A549 (cell line): ENCODE results near the gene STAMBPL1. TPM values are rescaled to one million over a fixed set of nuclear protein-coding genes. Genes with fewer than 3 reads are reported as not detected.
"Not testable (repeated sequence)": the region's sequence is repeated elsewhere in the genome, so short reads cannot be mapped to it uniquely, and the experiment has no call there.

Experiments
- ATAC-seq, 2 experiments: fragments of 200-7000 bp in 1 of 2; fragments of >200 bp in 1 of 2; cut with Nextera tagmentation in 1 of 2; cut with Tn5 transposase in 1 of 2; 3 replicates each; pipeline versions ENCODE4 v1.8.0 to v1.9.1; 2018 to 2020; ENCODE audit warnings: mild to moderate bottlenecking in 1 of 2, moderate library complexity in 1 of 2
- CTCF ChIA-PET: fragments of 300-600 bp; sonication (Branson Sonifier 250); formaldehyde crosslinking; extraction: SDS; loops from one replicate; lab custom pipeline; 2021; ENCODE audit warnings: antibody characterized with exemption, inconsistent platforms; lab: Yijun Ruan, JAX
- POLR2A ChIA-PET: fragments of 350-600 bp; formaldehyde crosslinking; extraction: SDS; loops from one replicate; lab custom pipeline; 2021; ENCODE audit warnings: antibody characterized with exemption, inconsistent platforms; lab: Yijun Ruan, JAX
- DNase-seq, 2 experiments: peaks; one replicate each; pipeline versions ENCODE4 v3.0.0 to v3.0.0-alpha.2; 2011 to 2016; ENCODE audit warnings: low read depth in 1 of 2, low spot score in 1 of 2
- FAIRE-seq: peaks from 2 replicates; lab custom pipeline; 2011; peaks lifted over from hg19 to GRCh38; lab: Jason Lieb, UNC
- H3K27ac ChIP-seq, 2 experiments: fragments of >200 bp; sonication (Bioruptor Twin); formaldehyde crosslinking; 3 replicates each; pipeline ENCODE4 v1.5.1; 2016 to 2017
- H3K4me1 ChIP-seq: fragments of >200 bp; sonication (Bioruptor Twin); formaldehyde crosslinking; 3 replicates; pipeline ENCODE4 v1.6.1; 2016
- H3K4me2 ChIP-seq: fragments of >200 bp; sonication (Bioruptor Twin); formaldehyde crosslinking; 3 replicates; pipeline ENCODE4 v1.6.1; 2016
- H3K4me3 ChIP-seq: fragments of >200 bp; sonication (Bioruptor Twin); formaldehyde crosslinking; 3 replicates; pipeline ENCODE4 v1.5.1; 2016
- H3K9me3 ChIP-seq: fragments of >200 bp; sonication (Bioruptor Twin); formaldehyde crosslinking; 3 replicates; pipeline ENCODE4 v1.6.1; 2016
- CBX2 ChIP-seq: fragments of 200-600 bp; sonication (generic); IDR thresholded peaks from 2 replicates; pipeline ENCODE4 v1.6.1; 2016; ENCODE audit warnings: low read depth, mild to moderate bottlenecking, borderline replicate concordance
- CTCF ChIP-seq: fragments of >200 bp; sonication (Bioruptor Twin); formaldehyde crosslinking; IDR thresholded peaks from 3 replicates; pipeline ENCODE4 v1.5.1; 2016
- EHMT2 ChIP-seq: fragments of 200-600 bp; sonication (generic); IDR thresholded peaks from 2 replicates; pipeline ENCODE4 v1.6.1; 2016; ENCODE audit warnings: antibody characterized with exemption, low read depth, mild to moderate bottlenecking, moderate library complexity
- ESRRA ChIP-seq: fragments of 150-350 bp; IDR thresholded peaks from 2 replicates; pipeline ENCODE4 v1.6.1; 2014; ENCODE audit warnings: mild to moderate bottlenecking, low read length, borderline replicate concordance
- FOXS1 ChIP-seq: fragments of 250-450 bp; sonication (Bioruptor Pico); IDR thresholded peaks from 2 replicates; pipeline ENCODE4 v1.5.0; 2020; ENCODE audit warnings: mild to moderate bottlenecking, moderate library complexity
- HOXB13 ChIP-seq: fragments of 250-450 bp; sonication (Bioruptor Pico); IDR thresholded peaks from 2 replicates; pipeline ENCODE4 v1.5.0; 2020; ENCODE audit warnings: low read depth, mild to moderate bottlenecking, moderate library complexity
- HOXB5 ChIP-seq: fragments of 250-450 bp; sonication (Bioruptor Pico); IDR thresholded peaks from 2 replicates; pipeline ENCODE4 v1.5.0; 2020; ENCODE audit warnings: mild to moderate bottlenecking, moderate library complexity
- JUN ChIP-seq, 2 experiments: fragments of >200 bp; sonication (Bioruptor Twin); formaldehyde crosslinking; IDR thresholded peaks; 2 replicates in 1 of 2; 3 replicates in 1 of 2; pipeline ENCODE4 v1.6.1; 2016 to 2017
- KDM5A ChIP-seq: fragments of 200-600 bp; sonication (generic); IDR thresholded peaks from 2 replicates; pipeline ENCODE4 v1.6.1; 2016; ENCODE audit warnings: antibody characterized with exemption, mild to moderate bottlenecking
- MYC ChIP-seq: IDR thresholded peaks from 2 replicates; pipeline ENCODE4 v1.6.1; 2012; ENCODE audit warnings: mild to moderate bottlenecking, inconsistent platforms, low read length, improper control_type of control experiment, borderline replicate concordance
- PHF8 ChIP-seq: fragments of 200-600 bp; sonication (generic); IDR thresholded peaks from 2 replicates; pipeline ENCODE4 v1.6.1; 2016; ENCODE audit warnings: low read depth, mild to moderate bottlenecking, antibody characterized with exemption, moderate library complexity, borderline replicate concordance
- RAD21 ChIP-seq, 2 experiments: fragments of >200 bp in 1 of 2; sonication (Bioruptor Twin) in 1 of 2; formaldehyde crosslinking in 1 of 2; IDR thresholded peaks in 1 of 2; conservative IDR thresholded peaks in 1 of 2; 2 replicates in 1 of 2; 3 replicates in 1 of 2; pipeline ENCODE4 v1.6.1; 2012 to 2018; ENCODE audit warnings: inconsistent platforms in 1 of 2
- REST ChIP-seq: fragments of 200-600 bp; sonication (generic); IDR thresholded peaks from 2 replicates; pipeline ENCODE4 v1.6.1; 2016; ENCODE audit warnings: antibody characterized with exemption, mild to moderate bottlenecking, moderate library complexity
- SMC3 ChIP-seq: fragments of >200 bp; sonication (Bioruptor Twin); formaldehyde crosslinking; IDR thresholded peaks from 3 replicates; pipeline ENCODE4 v1.6.1; 2018; ENCODE audit warnings: inconsistent platforms
- ZFP36 ChIP-seq: fragments of 450-650 bp; IDR thresholded peaks from 2 replicates; pipeline ENCODE4 v1.6.1; 2014; ENCODE audit warnings: borderline replicate concordance; ENCODE audit not compliant: partially characterized antibody
- WGBS: methylation state at CpG from one replicate; pipeline ENCODE4 v1.1.6; 2017; ENCODE audit errors: missing lambda C conversion rate; 5-methylcytosine and 5-hydroxymethylcytosine counted together
- polyA plus RNA-seq, 4 experiments: library from polyadenylated mRNA; depleted of rRNA in 3 of 4; stranded (reverse); fragments of >200 nt; fragmentation: RNase III in 1 of 4; extraction: RNeasy Plus Mini Kit Qiagen cat#74134 plus additional on column Dnase treatment in 1 of 4; gene quantifications; 2 replicates in 3 of 4; 3 replicates in 1 of 4; pipeline ENCODE4 v1.2.3, GENCODE V29; 2011 to 2017
- TF ChIP-seq, protein P1 (sequence below): fragments of >200 bp; sonication (Bioruptor Twin); formaldehyde crosslinking; IDR thresholded peaks from 3 replicates; pipeline ENCODE4 v1.6.1; 2016
- TF ChIP-seq, protein P2 (sequence below): IDR thresholded peaks from 2 replicates; pipeline ENCODE4 v1.6.1; 2012

The STAMBPL1 gene
- polyA plus RNA-seq, 2 of the 4 experiments (the other 2 are of a cell fraction): 29.0 to 32.1 TPM

DNA sequence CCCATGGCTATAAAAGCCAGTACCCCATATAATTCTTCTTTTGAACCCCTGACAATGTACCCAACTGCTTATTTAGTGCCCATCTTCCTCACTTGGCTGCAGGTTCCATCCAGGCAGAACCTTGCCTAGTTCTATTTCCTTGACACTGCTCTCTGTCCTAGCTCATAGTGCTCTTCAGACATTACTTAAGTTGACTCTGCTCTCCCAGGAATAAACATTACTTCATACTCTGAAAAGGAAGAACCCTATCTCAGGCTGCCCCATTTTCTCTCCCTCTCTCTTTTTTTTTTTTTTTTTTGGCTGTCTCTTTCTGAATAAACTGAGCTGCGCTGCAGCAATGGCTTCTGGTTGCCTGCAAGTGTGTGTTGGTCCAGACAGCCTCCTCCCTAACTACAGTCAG, 51.5 kb downstream of the STAMBPL1 start (continued):
- TF ChIP-seq PHF8 (no peak), EHMT2 (no peak), ZFP36 (no peak), FOXS1 (CRISPR knock-in tag) (no peak), HOXB13 (CRISPR knock-in tag) (no peak)
- TF ChIP-seq, protein P1, sequence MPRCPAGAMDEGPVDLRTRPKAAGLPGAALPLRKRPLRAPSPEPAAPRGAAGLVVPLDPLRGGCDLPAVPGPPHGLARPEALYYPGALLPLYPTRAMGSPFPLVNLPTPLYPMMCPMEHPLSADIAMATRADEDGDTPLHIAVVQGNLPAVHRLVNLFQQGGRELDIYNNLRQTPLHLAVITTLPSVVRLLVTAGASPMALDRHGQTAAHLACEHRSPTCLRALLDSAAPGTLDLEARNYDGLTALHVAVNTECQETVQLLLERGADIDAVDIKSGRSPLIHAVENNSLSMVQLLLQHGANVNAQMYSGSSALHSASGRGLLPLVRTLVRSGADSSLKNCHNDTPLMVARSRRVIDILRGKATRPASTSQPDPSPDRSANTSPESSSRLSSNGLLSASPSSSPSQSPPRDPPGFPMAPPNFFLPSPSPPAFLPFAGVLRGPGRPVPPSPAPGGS: no peak

DNA sequence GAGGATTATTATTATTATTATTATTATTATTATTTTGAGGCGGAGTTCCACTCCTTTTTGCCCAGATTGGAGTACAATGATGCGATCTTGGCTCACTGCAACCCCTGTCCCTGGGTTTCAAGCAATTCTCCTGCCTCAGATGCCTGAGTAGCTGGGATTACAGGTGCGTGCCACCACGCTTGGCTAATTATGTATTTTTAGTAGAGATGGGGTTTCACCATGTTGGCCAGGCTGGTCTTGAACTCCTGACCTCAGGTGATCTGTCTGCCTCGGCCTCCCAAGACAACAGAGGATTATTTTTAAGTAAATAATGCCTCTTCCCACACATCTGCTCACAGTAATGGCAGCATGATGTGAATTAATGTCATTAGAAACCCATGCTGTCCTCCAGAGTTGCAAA, 52.0 kb downstream of the STAMBPL1 start:
- H3K4me3 ChIP-seq, ATAC-seq, FAIRE-seq, DNase-seq, H3K9me3 ChIP-seq, H3K4me1 ChIP-seq: not testable (repeated sequence)
- POLR2A ChIA-PET: interaction anchor here (1.4 to 1.8 kb wide), 3 partner anchors 51 to 96 kb away, joined by 3 to 8 read pairs (median 5); partner anchors contain the start of gene STAMBPL1
- CTCF ChIA-PET: interaction anchor here (0.6 to 9.3 kb wide), 52 partner anchors 8 to 650 kb away, joined by 3 to 397 read pairs (median 6); partner anchors contain the start of genes CH25H, FAS and STAMBPL1
- 73% methylated on average over 5 of the region's 5 CpGs for WGBS
- 0 out of 3 replicates have a peak overlapping the region, but pooled peaks have one; percentile 33 for H3K4me2 ChIP-seq
- H3K27ac ChIP-seq: peak overlapping the region; percentile 12 to 24; a peak in 2 of 6 replicates

DNA sequence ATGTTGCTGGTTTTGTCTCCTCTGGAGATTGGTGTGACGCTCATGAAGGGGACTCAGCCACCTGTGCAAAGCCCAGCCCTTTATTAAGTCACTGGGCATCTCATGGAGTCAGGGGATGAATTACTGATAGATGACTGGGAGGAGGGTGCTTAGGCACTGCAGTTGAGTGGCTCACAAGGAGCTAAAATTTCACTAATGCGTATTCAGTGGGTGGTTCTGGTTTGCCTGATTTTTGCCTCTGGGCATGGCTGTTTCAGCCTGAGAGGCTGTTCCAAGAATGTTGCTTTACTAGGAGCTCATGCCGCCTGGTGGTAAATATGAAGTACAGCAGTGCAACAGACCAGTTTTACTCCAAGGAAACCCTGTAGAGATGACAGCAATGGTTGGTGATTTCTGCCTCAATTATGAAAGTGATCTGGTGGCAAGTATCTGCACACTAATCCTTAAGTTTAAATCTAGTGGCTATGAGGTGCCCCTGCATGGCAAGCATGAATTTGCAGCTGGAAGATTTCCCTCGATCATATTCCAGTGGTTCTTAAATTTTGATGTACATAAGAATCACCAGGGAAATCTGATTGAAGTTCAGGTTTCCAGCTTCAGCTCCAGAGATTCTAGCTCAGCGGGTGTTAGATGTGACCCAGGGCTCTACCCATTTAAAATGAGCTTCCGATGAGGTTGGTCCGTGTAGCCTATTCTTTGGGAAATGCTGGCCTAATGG, 52.7 kb downstream of the STAMBPL1 start:
- CTCF ChIA-PET: interaction anchor here (0.6 to 9.3 kb wide), 62 partner anchors 9 to 511 kb away, joined by 3 to 397 read pairs (median 5); partner anchors contain the start of genes CH25H, FAS and STAMBPL1
- TF ChIP-seq MYC (no peak), SMC3 (peak; percentile 96), HOXB5 (no peak), ESRRA (no peak), REST (no peak), CTCF (peak; percentile 92), KDM5A (no peak), JUN (IDR thresholded peaks at IDR 0.05) (no peak), RAD21 (conservative IDR thresholded peaks at IDR 0.05 in 1 of 2, IDR thresholded peaks at IDR 0.05 in 1 of 2) (peak; percentile 87 to 88), CBX2 (no peak)
- TF ChIP-seq, protein P2, sequence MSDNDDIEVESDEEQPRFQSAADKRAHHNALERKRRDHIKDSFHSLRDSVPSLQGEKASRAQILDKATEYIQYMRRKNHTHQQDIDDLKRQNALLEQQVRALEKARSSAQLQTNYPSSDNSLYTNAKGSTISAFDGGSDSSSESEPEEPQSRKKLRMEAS: 0 out of 2 replicates have a peak, but pooled peaks have one; percentile 28
- TF ChIP-seq, all 56 proteins: peak for 4
- Histone ChIP-seq H3K4me2 (peak overlapping the region; percentile 33; the same call in 2 of the 3 replicates), H3K9me3 (no peaks in the 10 kb centered on the region), H3K4me1 (peaks cover 8% of the 10 kb centered on the region), H3K27ac (peak overlapping the region; percentile 12 to 24; a peak in 2 of 6 replicates), H3K4me3 (no peak overlapping the region)
- FAIRE-seq (peak; percentile 39), ATAC-seq (peak; percentile 83 to 89), DNase-seq (peak; percentile 54 to 76)
- POLR2A ChIA-PET: interaction anchor here (1.4 to 1.8 kb wide), 3 partner anchors 51 to 97 kb away, joined by 3 to 8 read pairs (median 5); partner anchors contain the start of gene STAMBPL1
- 49% methylated on average over 7 of the region's 7 CpGs for WGBS
